Testis (tissue), 3 donors: ENCODE measurements around the gene EMILIN3. TPM values are rescaled to one million over a fixed set of nuclear protein-coding genes. Genes with fewer than 3 reads are reported as not detected.

ENCODE experiments used
- DNase-seq: peaks from one replicate; pipeline ENCODE4 v3.0.0-alpha.2; 2019
- H3K27ac ChIP-seq, 2 donors: fragments of 200-600 bp; sonication (generic); one replicate each; pipeline ENCODE4 v1.5.1; 2019
- H3K27me3 ChIP-seq: fragments of 200-600 bp; sonication (generic); one replicate; pipeline ENCODE4 v1.5.1; 2019
- H3K36me3 ChIP-seq: fragments of 200-600 bp; sonication (generic); one replicate; pipeline ENCODE4 v1.5.1; 2017; ENCODE audit warnings: low read depth; ENCODE audit errors: missing control alignments
- H3K4me1 ChIP-seq: fragments of 200-600 bp; sonication (generic); one replicate; pipeline ENCODE4 v1.5.1; 2019
- H3K4me3 ChIP-seq, 2 donors: fragments of 200-600 bp; sonication (generic); one replicate each; pipeline ENCODE4 v1.5.1; 2017 to 2019
- H3K9me3 ChIP-seq: fragments of 200-600 bp; sonication (generic); one replicate; pipeline ENCODE4 v1.5.1; 2017
- CTCF ChIP-seq, 3 experiments: fragments of 450-650 bp in 2 of 3; fragments of 200-600 bp in 1 of 3; sonication (generic) in 1 of 3; IDR thresholded peaks; one replicate each; pipeline ENCODE4 v1.5.1; 2016 to 2019; ENCODE audit warnings: antibody characterized with exemption in 3 of 3, mild to moderate bottlenecking in 2 of 3, moderate library complexity in 1 of 3
- POLR2A ChIP-seq: fragments of 450-650 bp; IDR thresholded peaks from one replicate; pipeline ENCODE4 v1.6.1; 2017; ENCODE audit warnings: antibody characterized with exemption, mild to moderate bottlenecking, moderate library complexity
- WGBS, 2 donors: methylation state at CpG; one replicate each; pipeline ENCODE4 v1.1.5; 2018; 5-methylcytosine and 5-hydroxymethylcytosine counted together
- intact Hi-C: fragments of 100-400 bp; cut with DNase I; formaldehyde crosslinking; loops from one replicate; pipeline ENCODE4 v1.15.1; 2023; ENCODE audit warnings: low total_unique reads
- polyA plus RNA-seq: library from polyadenylated mRNA; stranded (reverse); fragments of 350-450 nt; fragmentation: Illumina TruSeq; extraction: RNeasy Lipid Tissue Mini Kit (QIAGEN cat#74804); gene quantifications from one replicate; pipeline ENCODE4 v1.2.3, GENCODE V29; 2014; ENCODE audit warnings: low read depth, low replicate concordance; ENCODE audit not compliant: insufficient read depth
- total RNA-seq, 2 donors: library from RNA; depleted of rRNA; stranded (reverse); fragments of >200 nt; gene quantifications; one replicate each; pipeline ENCODE4 v1.2.3, GENCODE V29; 2016

EMILIN3 gene
- total and polyA plus RNA-seq, 3 donors from 2014 or later: 3.7 to 14.8 (median 4.2) TPM

GRCh38 chr20:41327178-41327577 lies 39.4 kb downstream of the EMILIN3 start:
- 90 to 93% methylated on average over 5 of the region's 5 CpGs for WGBS, 2 donors
- TF ChIP-seq CTCF (IDR thresholded peaks at IDR 0.05) (no peak), POLR2A (no peak)
- Histone ChIP-seq H3K4me1 (peaks cover 11% of the 10 kb centered on the region), H3K9me3 (no peaks in the 10 kb centered on the region), H3K36me3 (no peaks in the 10 kb centered on the region), H3K27ac (no peak overlapping the region), H3K4me3 (no peak overlapping the region), H3K27me3 (no peaks in the 10 kb centered on the region)
- intact Hi-C loops: no loop called here
- DNase-seq: no peak

GRCh38 chr20:41320976-41321375 lies 45.6 kb downstream of the EMILIN3 start:
- Histone ChIP-seq H3K4me1 (peaks cover 14% of the 10 kb centered on the region), H3K4me3 (no peak overlapping the region), H3K27ac (no peak overlapping the region), H3K27me3 (no peaks in the 10 kb centered on the region), H3K9me3 (no peaks in the 10 kb centered on the region), H3K36me3 (no peaks in the 10 kb centered on the region)
- no peak for DNase-seq
- intact Hi-C loops: no loop called here
- TF ChIP-seq POLR2A (no peak), CTCF (IDR thresholded peaks at IDR 0.05) (no peak)
- WGBS, 2 donors: 88 to 97% methylated on average over 1 of the region's 1 CpG

GRCh38 chr20:41320441-41320840 lies 46.2 kb downstream of the EMILIN3 start:
- Histone ChIP-seq H3K4me1 (peaks cover 19% of the 10 kb centered on the region), H3K27me3 (no peaks in the 10 kb centered on the region), H3K4me3 (no peak overlapping the region), H3K27ac (no peak overlapping the region), H3K36me3 (no peaks in the 10 kb centered on the region), H3K9me3 (no peaks in the 10 kb centered on the region)
- intact Hi-C loops: no loop called here
- TF ChIP-seq CTCF (IDR thresholded peaks at IDR 0.05) (no peak), POLR2A (no peak)
- DNase-seq: no peak

GRCh38 chr20:41318271-41318649 lies 48.4 kb downstream of the EMILIN3 start:
- H3K4me1 ChIP-seq: peaks cover 21% of the 10 kb centered on the region
- DNase-seq: no peak
- no peaks in the 10 kb centered on the region for H3K36me3 ChIP-seq
- H3K27ac ChIP-seq: peak overlapping the region in 1 of 2 donors; percentile 89
- H3K27me3 ChIP-seq: no peaks in the 10 kb centered on the region
- H3K4me3 ChIP-seq: peak overlapping the region in 1 of 2 donors; percentile 34
- no peaks in the 10 kb centered on the region for H3K9me3 ChIP-seq
- intact Hi-C loops: loop anchor here (5.0 kb wide), 1 partner anchor 71 kb away; no protein-coding TSS in a partner anchor
- no peak for TF ChIP-seq POLR2A
- TF ChIP-seq CTCF (IDR thresholded peaks at IDR 0.05): no peak
- WGBS, 2 donors: 45% methylated on average over 5 of the region's 5 CpGs

GRCh38 chr20:41317546-41318270 lies 48.9 kb downstream of the EMILIN3 start, which contains the start of gene ZHX3:
Gene ZHX3, minus strand, starts transcription at chr20:41317731. Its CDS starts 112,815 bp downstream, at chr20:41204916.
- Histone ChIP-seq H3K9me3 (no peaks in the 10 kb centered on the region), H3K4me3 (peak within 1 kb of the TSS; percentile 76 to 84), H3K36me3 (no peaks in the 10 kb centered on the region), H3K4me1 (peaks cover 21% of the 10 kb centered on the region), H3K27me3 (no peaks in the 10 kb centered on the region), H3K27ac (peak within 1 kb of the TSS; percentile 74 to 89)
- peak; percentile 97 for DNase-seq
- WGBS, 2 donors: 0 to 1% methylated on average over 7 to 55 of the region's 64 CpGs
- TF ChIP-seq CTCF (IDR thresholded peaks at IDR 0.05): no peak
- no peak for TF ChIP-seq POLR2A
- intact Hi-C loops: loop anchor here (5.0 kb wide), 1 partner anchor 70 kb away; no protein-coding TSS in a partner anchor
